GM23248 (cell line): Measurements from ENCODE around the gene RAB25. TPM values are rescaled to one million over a fixed set of nuclear protein-coding genes. Genes with fewer than 3 reads are reported as not detected.
"Not testable (repeated sequence)": the region's sequence is repeated elsewhere in the genome, so short reads cannot be mapped to it uniquely, and the experiment has no call there.

ENCODE experiments used
- DNase-seq: peaks from one replicate; pipeline ENCODE4 v3.0.0-alpha.2; 2015
- H2AFZ ChIP-seq: fragments of 200-600 bp; sonication (generic); 2 replicates; pipeline ENCODE4 v1.6.1; 2016; ENCODE audit warnings: antibody characterized with exemption
- H3F3A ChIP-seq: fragments of 200-600 bp; sonication (generic); 2 replicates; pipeline ENCODE4 v1.6.1; 2016; ENCODE audit warnings: mild to moderate bottlenecking, antibody characterized with exemption, mixed run types; ENCODE audit not compliant: insufficient read depth
- H3K27ac ChIP-seq: fragments of 200-600 bp; sonication (generic); 2 replicates; pipeline ENCODE4 v1.5.1; 2016; ENCODE audit warnings: mild to moderate bottlenecking
- H3K27me3 ChIP-seq: fragments of 200-600 bp; sonication (generic); replicated peaks from 2 replicates; pipeline ENCODE4 v1.6.1; 2016; ENCODE audit warnings: mild to moderate bottlenecking; ENCODE audit not compliant: insufficient read depth
- H3K36me3 ChIP-seq: fragments of 200-600 bp; sonication (generic); 2 replicates; pipeline ENCODE4 v1.6.1; 2016; ENCODE audit warnings: low read depth, mild to moderate bottlenecking
- H3K4me1 ChIP-seq: fragments of 200-600 bp; sonication (generic); 2 replicates; pipeline ENCODE4 v1.6.1; 2016; ENCODE audit warnings: mild to moderate bottlenecking; ENCODE audit not compliant: insufficient read depth
- H3K4me2 ChIP-seq: fragments of 200-600 bp; sonication (generic); one replicate; pipeline ENCODE4 v1.6.1; 2016; ENCODE audit warnings: mild to moderate bottlenecking; ENCODE audit not compliant: unreplicated experiment
- H3K4me3 ChIP-seq: fragments of 200-600 bp; sonication (generic); 2 replicates; pipeline ENCODE4 v1.5.1; 2016; ENCODE audit warnings: mild to moderate bottlenecking
- H3K79me2 ChIP-seq: fragments of 200-600 bp; sonication (generic); 2 replicates; pipeline ENCODE4 v1.6.1; 2016; ENCODE audit warnings: mild to moderate bottlenecking; ENCODE audit not compliant: insufficient read depth
- H3K9ac ChIP-seq: fragments of 200-600 bp; sonication (generic); 2 replicates; pipeline ENCODE4 v1.6.1; 2016; ENCODE audit warnings: mild to moderate bottlenecking
- H3K9me2 ChIP-seq: fragments of 200-600 bp; sonication (generic); 2 replicates; pipeline ENCODE4 v1.6.1; 2016; ENCODE audit warnings: mixed run types, mild to moderate bottlenecking, moderate library complexity; ENCODE audit not compliant: insufficient read depth
- H3K9me3 ChIP-seq: fragments of 200-600 bp; sonication (generic); one replicate; pipeline ENCODE4 v1.6.1; 2017; ENCODE audit warnings: low read depth
- H4K20me1 ChIP-seq: fragments of 200-600 bp; sonication (generic); 2 replicates; pipeline ENCODE4 v1.6.0; 2016; ENCODE audit not compliant: insufficient read depth
- EZH2 ChIP-seq: fragments of 200-600 bp; sonication (generic); IDR thresholded peaks from 2 replicates; pipeline ENCODE4 v1.6.1; 2018; ENCODE audit warnings: antibody characterized with exemption, mild to moderate bottlenecking; ENCODE audit not compliant: insufficient read depth, poor library complexity, severe bottlenecking
- EZH2phosphoT487 ChIP-seq: fragments of 200-600 bp; sonication (generic); IDR thresholded peaks from 2 replicates; pipeline ENCODE4 v1.6.1; 2018; ENCODE audit warnings: antibody characterized with exemption, moderate library complexity, mild to moderate bottlenecking, low read depth; ENCODE audit not compliant: insufficient read depth
- WGBS, 2 experiments: methylation state at CpG; one replicate each; pipeline ENCODE4 v1.1.6; 2015 to 2017; ENCODE audit warnings: low lambda C conversion rate in 2 of 2, low coverage in 1 of 2; ENCODE audit errors: missing lambda C conversion rate in 2 of 2; 5-methylcytosine and 5-hydroxymethylcytosine counted together
- in situ Hi-C: fragments of 300-500 bp; cut with MboI; formaldehyde crosslinking; loops from 2 replicates; pipeline ENCODE4 v1.15.0; 2020
- polyA plus RNA-seq: library from polyadenylated mRNA; unstranded; fragments of >200 nt; fragmentation: Nextera tagmentation; extraction: Ambion mirVana; gene quantifications from 2 replicates; pipeline ENCODE4 v1.2.1, GENCODE V29; 2016
- total RNA-seq: library from RNA; depleted of rRNA; stranded (reverse); fragments of >200 nt; shearing (Covaris generic); gene quantifications from 2 replicates; pipeline ENCODE4 v1.2.3, GENCODE V29; 2014

RAB25 gene
- total and polyA plus RNA-seq, 2 experiments from 2014 or later = not detected

- in situ Hi-C loops = no loop called here
- Histone ChIP-seq H2AFZ (no peak overlapping the region), H4K20me1 (no peaks in the 10 kb centered on the region), H3K27ac (no peak overlapping the region), H3K79me2 (no peaks in the 10 kb centered on the region), H3K9ac (no peak overlapping the region), H3K9me3 (no peaks in the 10 kb centered on the region), H3K36me3 (no peaks in the 10 kb centered on the region), H3K4me2 (no peak overlapping the region), H3K9me2 (no peaks in the 10 kb centered on the region), H3K4me1 (no peaks in the 10 kb centered on the region), H3K4me3 (no peak overlapping the region), H3K27me3 (no peaks in the 10 kb centered on the region), H3F3A (no peaks in the 10 kb centered on the region)
- no peak for TF ChIP-seq EZH2
- no peak for TF ChIP-seq EZH2phosphoT487
- no peak for DNase-seq
- WGBS, 2 experiments = 73 to 88% methylated on average over 3 of the region's 3 CpGs
Measured at GRCh38 chr1:156069490-156070455, 8.8 kb downstream of the RAB25 start.

- Histone ChIP-seq H4K20me1 (no peaks in the 10 kb centered on the region), H3K4me1 (no peaks in the 10 kb centered on the region), H2AFZ (no peak overlapping the region), H3K9me3 (no peaks in the 10 kb centered on the region), H3K4me2 (no peak overlapping the region), H3K27ac (no peak overlapping the region), H3K79me2 (no peaks in the 10 kb centered on the region), H3K36me3 (no peaks in the 10 kb centered on the region), H3K4me3 (no peak overlapping the region), H3K9ac (no peak overlapping the region), H3K9me2 (no peaks in the 10 kb centered on the region), H3K27me3 (no peaks in the 10 kb centered on the region), H3F3A (no peaks in the 10 kb centered on the region)
- WGBS, 2 experiments = 59 to 60% methylated on average over 3 to 4 of the region's 4 CpGs
- no peak for TF ChIP-seq EZH2
- no peak for TF ChIP-seq EZH2phosphoT487
- in situ Hi-C loops = no loop called here
- DNase-seq = no peak
Measured at GRCh38 chr1:156070548-156070947, 9.6 kb downstream of the RAB25 start.

GRCh38 chr1:156071332-156071816, 10.4 kb downstream of the RAB25 start:
- H4K20me1 ChIP-seq, H3K9me2 ChIP-seq, H3K79me2 ChIP-seq, H3K4me3 ChIP-seq, H3K9ac ChIP-seq, H3K27ac ChIP-seq, H3K27me3 ChIP-seq, H3K36me3 ChIP-seq, H3F3A ChIP-seq, DNase-seq, H3K4me1 ChIP-seq, in situ Hi-C loops, H2AFZ ChIP-seq, H3K4me2 ChIP-seq, H3K9me3 ChIP-seq: not testable (repeated sequence)
- 94 to 97% methylated on average over 7 of the region's 7 CpGs for WGBS, 2 experiments

GRCh38 chr1:156072251-156072650, 11.3 kb downstream of the RAB25 start:
- no peak for DNase-seq
- 57 to 61% methylated on average over 6 of the region's 6 CpGs for WGBS, 2 experiments
- Histone ChIP-seq H3K79me2 (no peaks in the 10 kb centered on the region), H3K36me3 (no peaks in the 10 kb centered on the region), H3K4me2 (no peak overlapping the region), H4K20me1 (no peaks in the 10 kb centered on the region), H3K4me3 (no peak overlapping the region), H3K4me1 (no peaks in the 10 kb centered on the region), H3K27ac (no peak overlapping the region), H2AFZ (no peak overlapping the region), H3K9me3 (no peaks in the 10 kb centered on the region), H3K9ac (no peak overlapping the region), H3F3A (no peaks in the 10 kb centered on the region), H3K9me2 (no peaks in the 10 kb centered on the region), H3K27me3 (no peaks in the 10 kb centered on the region)
- TF ChIP-seq EZH2phosphoT487 = no peak
- TF ChIP-seq EZH2 = no peak
- in situ Hi-C loops = no loop called here
